GM12878 (cell line): ENCODE results near the gene MIGA2. TPM values are rescaled to one million over a fixed set of nuclear protein-coding genes. Genes with fewer than 3 reads are reported as not detected.

Source experiments
- ATAC-seq: fragments of 200-7000 bp; cut with Tn5 transposase; 3 replicates; pipeline ENCODE4 v1.9.1; 2020; ENCODE audit warnings: mild to moderate bottlenecking, moderate library complexity
- BruUV-seq: library from RNA; stranded (reverse); fragments of 400-500 nt; replicated peaks from 2 replicates; lab custom pipeline; 2021; lab: Mats Ljungman, UMichigan
- CTCF ChIA-PET: fragments of 300-600 bp; sonication (Branson Sonifier 250); formaldehyde crosslinking; extraction: SDS; loops from one replicate; lab custom pipeline; 2021; ENCODE audit warnings: inconsistent platforms; lab: Yijun Ruan, JAX
- POLR2A ChIA-PET: fragments of 350-600 bp; formaldehyde crosslinking; extraction: SDS; loops from one replicate; lab custom pipeline; 2021; ENCODE audit warnings: inconsistent platforms; lab: Charles Lee
- RAD21 ChIA-PET: fragments of 300-600 bp; sonication (Branson Sonifier 250); formaldehyde crosslinking; loops from one replicate; lab custom pipeline; 2023; ENCODE audit warnings: antibody characterized with exemption; ENCODE audit not compliant: unreplicated experiment; lab: Charles Lee
- SMC1A ChIA-PET: fragments of 300-600 bp; sonication (Branson Sonifier 250); formaldehyde crosslinking; loops from one replicate; lab custom pipeline; 2023; ENCODE audit not compliant: unreplicated experiment, uncharacterized antibody; lab: Charles Lee
- DNase-seq: peaks from one replicate; pipeline ENCODE4 v3.0.0-alpha.2; 2011; ENCODE audit warnings: low read depth, low spot score
- FAIRE-seq: peaks from 3 replicates; lab custom pipeline; 2011; peaks lifted over from hg19 to GRCh38; lab: Jason Lieb, UNC
- H2AFZ ChIP-seq: 2 replicates; pipeline ENCODE4 v1.6.0; 2011; ENCODE audit warnings: low read depth, low read length, control low read depth; ENCODE audit not compliant: control insufficient read depth
- H3K27ac ChIP-seq: 2 replicates; pipeline ENCODE4 v1.5.1; 2011; ENCODE audit warnings: control low read depth; ENCODE audit not compliant: control insufficient read depth, insufficient read depth
- H3K27me3 ChIP-seq, 2 experiments: replicated peaks in 1 of 2; 2 replicates each; pipeline versions ENCODE4 v1.6.0 to v1.6.1; 2011; ENCODE audit warnings: low read length in 1 of 2; ENCODE audit not compliant: control insufficient read depth in 2 of 2, insufficient read depth in 2 of 2
- H3K36me3 ChIP-seq, 2 experiments: 2 replicates each; pipeline ENCODE4 v1.5.1; 2011; ENCODE audit warnings: low read length in 1 of 2; ENCODE audit not compliant: control insufficient read depth in 2 of 2, insufficient read depth in 2 of 2
- H3K4me1 ChIP-seq: 2 replicates; pipeline ENCODE4 v1.6.1; 2011; ENCODE audit warnings: mild to moderate bottlenecking, low read length, moderate library complexity, mixed read lengths; ENCODE audit not compliant: control insufficient read depth, insufficient read depth
- H3K4me2 ChIP-seq: 2 replicates; pipeline ENCODE4 v1.6.0; 2011; ENCODE audit warnings: control low read depth; ENCODE audit not compliant: control insufficient read depth, insufficient read depth
- H3K4me3 ChIP-seq: fragments of 200-600 bp; sonication (generic); 2 replicates; pipeline ENCODE4 v1.5.1; 2016
- H3K79me2 ChIP-seq: 2 replicates; pipeline ENCODE4 v1.6.0; 2011; ENCODE audit warnings: low read length; ENCODE audit not compliant: control insufficient read depth, insufficient read depth
- H3K9ac ChIP-seq: 2 replicates; pipeline ENCODE4 v1.8.0; 2011; ENCODE audit warnings: low read length, control low read depth, mixed read lengths; ENCODE audit not compliant: control insufficient read depth, insufficient read depth
- H3K9me3 ChIP-seq: replicated peaks from 3 replicates; pipeline ENCODE4 v1.5.1; 2011; ENCODE audit warnings: mild to moderate bottlenecking, low read length; ENCODE audit not compliant: control insufficient read depth, insufficient read depth
- H4K20me1 ChIP-seq: 2 replicates; pipeline ENCODE4 v1.6.0; 2011; ENCODE audit not compliant: control insufficient read depth, insufficient read depth
- CBX3 ChIP-seq: fragments of 200-600 bp; sonication (generic); IDR thresholded peaks from 2 replicates; pipeline ENCODE4 v1.6.1; 2016; ENCODE audit warnings: low read depth, borderline replicate concordance
- CBX5 ChIP-seq: sonication (generic); IDR thresholded peaks from 2 replicates; pipeline ENCODE4 v1.6.1; 2016; ENCODE audit warnings: low read depth, moderate library complexity, mild to moderate bottlenecking, inconsistent platforms
- CHD2 ChIP-seq: IDR thresholded peaks from 2 replicates; pipeline ENCODE4 v1.6.1; 2011; ENCODE audit warnings: low read depth, low read length, improper control_type of control experiment, borderline replicate concordance
- CREM ChIP-seq: IDR thresholded peaks from 2 replicates; pipeline ENCODE4 v1.6.1; 2014; ENCODE audit warnings: antibody characterized with exemption, low read depth
- E2F8 ChIP-seq: fragments of 450-650 bp; IDR thresholded peaks from 2 replicates; pipeline ENCODE4 v1.6.1; 2018; ENCODE audit warnings: mild to moderate bottlenecking, low read depth, moderate library complexity; ENCODE audit not compliant: partially characterized antibody
- ESRRA ChIP-seq: IDR thresholded peaks from 2 replicates; pipeline ENCODE4 v1.6.1; 2012; ENCODE audit warnings: mild to moderate bottlenecking, low read length, improper control_type of control experiment
- IKZF2 ChIP-seq, 2 experiments: fragments of 450-650 bp; IDR thresholded peaks; 2 replicates each; pipeline ENCODE4 v1.6.1; 2017; ENCODE audit warnings: mild to moderate bottlenecking in 2 of 2, moderate library complexity in 2 of 2
- NFXL1 ChIP-seq: fragments of 450-650 bp; IDR thresholded peaks from 2 replicates; pipeline ENCODE4 v1.6.1; 2017; ENCODE audit warnings: antibody characterized with exemption, mild to moderate bottlenecking, borderline replicate concordance
- NFYA ChIP-seq: IDR thresholded peaks from 2 replicates; pipeline ENCODE4 v1.6.1; 2011; ENCODE audit warnings: low read depth, mild to moderate bottlenecking, low read length, improper control_type of control experiment, borderline replicate concordance
- POLR2A ChIP-seq: IDR thresholded peaks from 2 replicates; pipeline ENCODE4 v1.6.1; 2011; ENCODE audit warnings: low read depth, mild to moderate bottlenecking, low read length
- SMAD5 ChIP-seq: IDR thresholded peaks from 2 replicates; pipeline ENCODE4 v1.6.1; 2016; ENCODE audit warnings: antibody characterized with exemption, low read depth
- SPI1 ChIP-seq: IDR thresholded peaks from 2 replicates; pipeline ENCODE4 v1.6.1; 2011; ENCODE audit warnings: low read depth, mild to moderate bottlenecking, low read length, moderate library complexity, borderline replicate concordance; ENCODE audit not compliant: insufficient read depth
- YBX1 ChIP-seq: fragments of 450-650 bp; IDR thresholded peaks from 2 replicates; pipeline ENCODE4 v1.6.1; 2016; ENCODE audit warnings: antibody characterized with exemption
- ZBED1 ChIP-seq: IDR thresholded peaks from 2 replicates; pipeline ENCODE4 v1.6.1; 2016; ENCODE audit warnings: borderline replicate concordance
- ZNF274 ChIP-seq: IDR thresholded peaks from one replicate; pipeline ENCODE4 v1.8.0; 2011; ENCODE audit not compliant: insufficient read length, insufficient read depth
- WGBS: methylation state at CpG from one replicate; pipeline ENCODE4 v1.1.6; 2016; ENCODE audit warnings: low lambda C conversion rate; ENCODE audit not compliant: insufficient replicate concordance, insufficient coverage; ENCODE audit errors: missing lambda C conversion rate; 5-methylcytosine and 5-hydroxymethylcytosine counted together
- in situ Hi-C: fragments of 300-500 bp; cut with MboI; formaldehyde crosslinking; loops from 9 replicates; pipeline ENCODE4 v1.14.3; 2018; ENCODE audit warnings: mixed read lengths
- intact Hi-C: fragments of 100-400 bp; cut with micrococcal nuclease; formaldehyde crosslinking; loops from one replicate; pipeline ENCODE4 v1.14.2; 2022; ENCODE audit not compliant: unreplicated experiment
- polyA plus RNA-seq, 11 experiments: library from polyadenylated mRNA; depleted of rRNA in 4 of 11; unstranded in 6 of 11; stranded (reverse) in 5 of 11; fragments of >200 nt; fragmentation: Nextera tagmentation in 4 of 11; fragmentation: Illumina TruSeq in 1 of 11; extraction: Ambion mirVana in 4 of 11; extraction: Trizol in 1 of 11; gene quantifications; 1 replicate in 1 of 11; 2 replicates in 10 of 11; pipeline versions ENCODE4 v1.2.1 to v1.2.3, GENCODE V29; 2011 to 2016; ENCODE audit warnings: inconsistent platforms in 2 of 11, missing spikeins in 2 of 11, low read depth in 1 of 11
- total RNA-seq, 4 experiments: library from RNA; depleted of rRNA in 3 of 4; stranded (reverse); fragments of >200 nt in 3 of 4; fragmentation: Illumina TruSeq in 1 of 4; extraction: Trizol in 1 of 4; gene quantifications; 2 replicates each; pipeline versions ENCODE4 v1.2.1 to v1.2.3, GENCODE V29; 2013 to 2021

MIGA2 gene
- total and polyA plus RNA-seq, 10 of the 15 experiments (the other 5 are each of a cell fraction or from before 2014, with no cell fraction given): 0.14 to 31.0 (median 12.7) TPM

GRCh38 chr9:128999581-129000206 is 36.7 kb upstream of the MIGA2 start:
- POLR2A ChIA-PET: no interaction called here
- no TSS peak for BruUV-seq
- intact Hi-C loops: no loop called here
- no peak overlapping the region for H3K4me2 ChIP-seq
- no peak for TF ChIP-seq CBX5
- peak; percentile 31; the same call in 1 of the 2 replicates for TF ChIP-seq POLR2A
- TF ChIP-seq, all 136 proteins: peak for 1
- Histone ChIP-seq H3K79me2 (no peaks in the 10 kb centered on the region), H4K20me1 (no peaks in the 10 kb centered on the region), H3K27me3 (no peaks in the 10 kb centered on the region), H3K9ac (no peak overlapping the region), H3K9me3 (no peaks in the 10 kb centered on the region), H3K4me3 (no peak overlapping the region), H3K27ac (no peak overlapping the region), H3K36me3 (peaks cover 44 to 49% of the 10 kb centered on the region in 2 experiments), H2AFZ (no peak overlapping the region), H3K4me1 (no peaks in the 10 kb centered on the region)
- DNase-seq (no peak), ATAC-seq (no peak), FAIRE-seq (no peak)
- ChIA-PET RAD21 (no interaction called here), SMC1A (no interaction called here), CTCF (interaction anchor here (0.6 to 1.4 kb wide), 2 partner anchors 21 to 429 kb away, joined by 3 to 4 read pairs; no protein-coding TSS in a partner anchor)
- in situ Hi-C loops: no loop called here
- 88% methylated on average over 13 of the region's 13 CpGs for WGBS

GRCh38 chr9:129001504-129002325 is 34.7 kb upstream of the MIGA2 start:
- Histone ChIP-seq H3K4me1 (no peaks in the 10 kb centered on the region), H3K4me3 (no peak overlapping the region), H3K36me3 (peaks cover 41 to 54% of the 10 kb centered on the region in 2 experiments), H4K20me1 (no peaks in the 10 kb centered on the region), H3K27me3 (no peaks in the 10 kb centered on the region), H3K79me2 (no peaks in the 10 kb centered on the region), H2AFZ (no peak overlapping the region), H3K9ac (no peak overlapping the region), H3K9me3 (no peaks in the 10 kb centered on the region), H3K4me2 (no peak overlapping the region), H3K27ac (no peak overlapping the region)
- ChIA-PET RAD21 (no interaction called here), POLR2A (interaction anchor here (0.8 kb wide), 1 partner anchor 17 kb away, joined by 3 read pairs; no protein-coding TSS in a partner anchor), CTCF (interaction anchor here (0.8 to 0.9 kb wide), 3 partner anchors 18 to 27 kb away, joined by 3 to 4 read pairs (median 3); partner anchors contain the start of gene SH3GLB2), SMC1A (no interaction called here)
- in situ Hi-C loops: no loop called here
- no peak for DNase-seq
- no peak for ATAC-seq
- WGBS: 91% methylated on average over 10 of the region's 10 CpGs
- BruUV-seq: no TSS peak
- intact Hi-C loops: no loop called here
- no peak for FAIRE-seq
- TF ChIP-seq SPI1: no peak
- no peak for TF ChIP-seq E2F8
- TF ChIP-seq NFXL1: no peak
- TF ChIP-seq ESRRA: no peak
- TF ChIP-seq CHD2: no peak
- no peak for TF ChIP-seq ZBED1
- TF ChIP-seq NFYA: no peak
- TF ChIP-seq YBX1: no peak
- TF ChIP-seq SMAD5: no peak
- no peak for TF ChIP-seq CBX3
- no peak for TF ChIP-seq IKZF2 (IDR thresholded peaks at IDR 0.05)
- no peak for TF ChIP-seq ZNF274
- TF ChIP-seq CREM: no peak
